Keratinocyte (primary cell): Measurements from ENCODE around the gene IL17RC. TPM values are rescaled to one million over a fixed set of nuclear protein-coding genes. Genes with fewer than 3 reads are reported as not detected.

Source experiments
- DNase-seq: peaks from one replicate; pipeline ENCODE4 v3.0.0-alpha.2; 2011; ENCODE audit warnings: low read depth, missing footprints, low spot score
- FAIRE-seq: peaks from 2 replicates; lab custom pipeline; 2011; peaks lifted over from hg19 to GRCh38; lab: Jason Lieb, UNC
- H2AFZ ChIP-seq: 2 replicates; pipeline ENCODE4 v1.6.0; 2012; ENCODE audit warnings: low read length, control low read depth, inconsistent platforms; ENCODE audit not compliant: control insufficient read depth
- H3K27ac ChIP-seq: 2 replicates; pipeline ENCODE4 v1.5.1; 2011; ENCODE audit warnings: low read length; ENCODE audit not compliant: control insufficient read depth, insufficient read depth
- H3K27me3 ChIP-seq: 3 replicates; pipeline ENCODE4 v1.6.0; 2011; ENCODE audit warnings: low read length; ENCODE audit not compliant: control insufficient read depth, insufficient read depth; ENCODE audit errors: extremely low read depth
- H3K36me3 ChIP-seq, 2 experiments: 2 replicates in 1 of 2; 3 replicates in 1 of 2; pipeline ENCODE4 v1.5.1; 2011; ENCODE audit warnings: low read length in 2 of 2, mild to moderate bottlenecking in 1 of 2; ENCODE audit not compliant: control insufficient read depth in 2 of 2, insufficient read depth in 2 of 2; ENCODE audit errors: extremely low read depth in 1 of 2
- H3K4me1 ChIP-seq: 3 replicates; pipeline ENCODE4 v1.5.1; 2011; ENCODE audit warnings: low read length; ENCODE audit not compliant: control insufficient read depth, insufficient read depth; ENCODE audit errors: extremely low read depth
- H3K4me2 ChIP-seq: 3 replicates; pipeline ENCODE4 v1.6.0; 2011; ENCODE audit warnings: low read depth, low read length; ENCODE audit not compliant: control insufficient read depth, insufficient read depth; ENCODE audit errors: extremely low read depth
- H3K4me3 ChIP-seq, 3 experiments: fragments of 200-600 bp in 1 of 3; sonication (generic) in 1 of 3; 2 replicates in 2 of 3; 3 replicates in 1 of 3; pipeline ENCODE4 v1.5.1; 2011 to 2016; ENCODE audit warnings: low read length in 3 of 3, mild to moderate bottlenecking in 3 of 3, control low read depth in 2 of 3, inconsistent platforms in 1 of 3, low read depth in 1 of 3, mixed read lengths in 1 of 3, mixed run types in 1 of 3, moderate library complexity in 1 of 3; ENCODE audit not compliant: control insufficient read depth in 2 of 3, insufficient read depth in 2 of 3; ENCODE audit errors: extremely low read depth in 1 of 3
- H3K79me2 ChIP-seq: 2 replicates; pipeline ENCODE4 v1.6.0; 2012; ENCODE audit warnings: low read length; ENCODE audit not compliant: control insufficient read depth, insufficient read depth
- H3K9ac ChIP-seq: 3 replicates; pipeline ENCODE4 v1.6.0; 2011; ENCODE audit warnings: low read length; ENCODE audit not compliant: control insufficient read depth, insufficient read depth; ENCODE audit errors: extremely low read depth
- H3K9me1 ChIP-seq: 3 replicates; pipeline ENCODE4 v1.6.0; 2011; ENCODE audit warnings: low read length; ENCODE audit not compliant: control insufficient read depth, insufficient read depth; ENCODE audit errors: extremely low read depth
- H3K9me3 ChIP-seq: 2 replicates; pipeline ENCODE4 v1.5.1; 2012; ENCODE audit warnings: low read depth, low read length; ENCODE audit not compliant: control insufficient read depth
- H4K20me1 ChIP-seq: 3 replicates; pipeline ENCODE4 v1.6.0; 2011; ENCODE audit warnings: low read length; ENCODE audit not compliant: control insufficient read depth, insufficient read depth; ENCODE audit errors: extremely low read depth
- CTCF ChIP-seq, 3 experiments: IDR thresholded peaks in 1 of 3; conservative IDR thresholded peaks in 1 of 3; optimal IDR thresholded peaks in 1 of 3; 2 replicates in 2 of 3; 3 replicates in 1 of 3; pipeline versions ENCODE3 to v1.5.1; 2011; ENCODE audit warnings: low read length in 3 of 3, mild to moderate bottlenecking in 3 of 3, moderate library complexity in 2 of 3, control low read depth in 1 of 3, inconsistent platforms in 1 of 3; ENCODE audit not compliant: insufficient read depth in 2 of 3; ENCODE audit errors: extremely low read depth in 1 of 3
- EZH2 ChIP-seq: IDR thresholded peaks from one replicate; pipeline ENCODE4 v1.6.1; 2012; ENCODE audit warnings: inconsistent platforms, mild to moderate bottlenecking, low read length, moderate library complexity
- dilution Hi-C: fragments of 300-500 bp; cut with MboI; formaldehyde crosslinking; loops from one replicate; pipeline ENCODE4 v1.7.0; 2020; ENCODE audit warnings: low sequenced_read_pairs; ENCODE audit not compliant: extremely low pct_ligation_motif_present
- polyA plus RNA-seq, 5 experiments: library from polyadenylated mRNA; depleted of rRNA in 3 of 5; stranded (reverse) in 3 of 5; stranded (forward) in 1 of 5; unstranded in 1 of 5; fragments of >200 nt; gene quantifications; 1 replicate in 1 of 5; 2 replicates in 3 of 5; 3 replicates in 1 of 5; pipeline versions ENCODE4 v1.2.1 to v1.2.3, GENCODE V29; 2011 to 2012; ENCODE audit warnings: missing spikeins in 2 of 5, low read depth in 1 of 5, low replicate concordance in 1 of 5

Gene IL17RC
- polyA plus RNA-seq, 1 donor (not counting 4 experiments of a cell fraction or from before 2014, with no cell fraction given) = 6.3 TPM

GRCh38 chr3:9951126-9951525 lies 34.2 kb downstream of the IL17RC start:
- Histone ChIP-seq H3K9ac (no peak overlapping the region), H3K27ac (no peak overlapping the region), H3K27me3 (no peaks in the 10 kb centered on the region), H3K9me3 (no peaks in the 10 kb centered on the region), H3K36me3 (no peaks in the 10 kb centered on the region), H3K79me2 (no peaks in the 10 kb centered on the region), H3K4me2 (no peak overlapping the region), H3K9me1 (no peaks in the 10 kb centered on the region), H2AFZ (no peak overlapping the region), H3K4me1 (peaks cover 3% of the 10 kb centered on the region), H3K4me3 (no peak overlapping the region), H4K20me1 (no peaks in the 10 kb centered on the region)
- dilution Hi-C loops = no loop called here
- FAIRE-seq (no peak), DNase-seq (no peak)
- TF ChIP-seq EZH2 (no peak), CTCF (optimal IDR thresholded peaks at IDR 0.05 in 1 of 3, IDR thresholded peaks at IDR 0.05 in 1 of 3, conservative IDR thresholded peaks at IDR 0.05 in 1 of 3; ENCODE audit: extremely low read depth in 1 of 3, insufficient read depth in 2 of 3, low read length in 3 of 3) (no peak)

- H3K36me3 ChIP-seq = no peaks in the 10 kb centered on the region
- no peak overlapping the region for H3K27ac ChIP-seq
- DNase-seq = no peak
- no peak overlapping the region for H2AFZ ChIP-seq
- H3K4me2 ChIP-seq = peak overlapping the region; percentile 39
- no peak for FAIRE-seq
- H3K4me1 ChIP-seq = peaks cover 3% of the 10 kb centered on the region
- dilution Hi-C loops = no loop called here
- no peaks in the 10 kb centered on the region for H3K9me3 ChIP-seq
- no peaks in the 10 kb centered on the region for H3K79me2 ChIP-seq
- H3K4me3 ChIP-seq = peak overlapping the region in 1 of 3 experiments; percentile 66
- TF ChIP-seq EZH2 = no peak
- TF ChIP-seq CTCF (optimal IDR thresholded peaks at IDR 0.05 in 1 of 3, IDR thresholded peaks at IDR 0.05 in 1 of 3, conservative IDR thresholded peaks at IDR 0.05 in 1 of 3; ENCODE audit: extremely low read depth in 1 of 3, insufficient read depth in 2 of 3, low read length in 3 of 3) = no peak
- H4K20me1 ChIP-seq = no peaks in the 10 kb centered on the region
- H3K27me3 ChIP-seq = no peaks in the 10 kb centered on the region
- H3K9ac ChIP-seq = no peak overlapping the region
- no peaks in the 10 kb centered on the region for H3K9me1 ChIP-seq
Measured at GRCh38 chr3:9951598-9951961, 34.7 kb downstream of the IL17RC start.
